ENCODE measurements around the gene SH3RF1.

Gene SH3RF1

GRCh38 chr4:169127314-169127713 lies 143.4 kb downstream of the SH3RF1 start:
- no peak for DNase-seq

DNA sequence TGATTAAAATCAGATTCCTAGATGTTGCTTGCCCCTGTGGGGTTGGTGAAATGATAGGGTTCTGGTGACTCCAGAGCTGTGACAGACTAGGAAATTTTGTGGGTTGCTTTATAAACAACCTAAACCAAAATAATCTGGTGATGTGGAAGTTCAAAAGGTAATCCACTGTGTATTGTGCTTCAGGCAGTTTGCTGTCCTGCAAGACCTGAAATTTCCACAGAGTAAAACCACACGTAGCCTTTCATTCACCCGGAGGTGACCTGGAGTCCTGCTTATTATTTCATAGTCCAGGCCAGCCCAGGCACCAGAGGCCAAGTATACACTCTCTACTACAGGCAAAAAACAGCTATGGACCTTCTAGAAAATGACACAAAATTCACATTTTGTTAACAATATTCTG lies 146.1 kb downstream of the SH3RF1 start:
- no peak for DNase-seq

DNA sequence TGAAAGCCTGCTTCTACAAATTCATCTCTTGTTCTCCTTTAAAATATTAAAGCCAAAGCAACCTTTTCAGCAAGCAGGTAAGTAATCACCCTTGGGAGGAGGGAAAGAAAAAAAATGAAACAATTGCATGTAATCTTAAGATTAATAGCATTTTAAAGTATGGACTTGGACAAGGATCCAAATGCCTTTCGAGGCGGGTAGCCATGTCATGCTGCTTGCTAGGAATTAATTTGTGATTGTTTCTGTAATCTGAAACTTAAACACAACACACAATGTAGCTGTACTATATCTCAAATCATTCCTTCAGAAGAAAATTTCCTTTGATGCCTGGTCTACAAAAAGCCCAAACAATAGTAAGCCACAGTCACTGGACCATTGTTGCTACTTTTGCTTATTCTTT lies 148.3 kb downstream of the SH3RF1 start:
- no peak for DNase-seq

- no peak for DNase-seq
Measured at GRCh38 chr4:169121861-169122382, 148.8 kb downstream of the SH3RF1 start.

GRCh38 chr4:169120624-169121023 lies 150.1 kb downstream of the SH3RF1 start:
- DNase-seq, result no peak

DNA sequence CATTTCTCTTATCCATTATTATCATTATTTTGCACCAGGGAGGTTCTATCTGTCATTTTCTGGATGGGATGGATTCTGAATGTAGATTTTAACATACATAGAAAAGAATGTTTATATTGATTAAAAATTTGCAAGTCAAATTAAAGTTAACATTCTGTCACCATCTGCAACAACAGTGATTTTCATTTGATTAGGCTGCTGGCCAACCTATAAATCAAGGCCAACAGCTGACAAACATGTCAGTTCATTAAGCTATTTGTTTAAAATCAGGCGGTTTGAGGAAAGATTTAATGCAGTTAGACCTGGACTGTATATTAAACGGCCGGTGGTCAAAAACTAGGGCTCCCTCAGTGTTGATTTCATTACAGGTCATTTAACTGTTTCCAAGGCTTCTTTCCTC lies 151.2 kb downstream of the SH3RF1 start:
- DNase-seq, result no peak

GRCh38 chr4:169117591-169118081 lies 153.1 kb downstream of the SH3RF1 start:
- DNase-seq, result no peak

- DNase-seq, result no peak
Measured at GRCh38 chr4:169116270-169116901, 154.4 kb downstream of the SH3RF1 start.

GRCh38 chr4:169115897-169116254 lies 154.9 kb downstream of the SH3RF1 start:
- no peak for DNase-seq

DNA sequence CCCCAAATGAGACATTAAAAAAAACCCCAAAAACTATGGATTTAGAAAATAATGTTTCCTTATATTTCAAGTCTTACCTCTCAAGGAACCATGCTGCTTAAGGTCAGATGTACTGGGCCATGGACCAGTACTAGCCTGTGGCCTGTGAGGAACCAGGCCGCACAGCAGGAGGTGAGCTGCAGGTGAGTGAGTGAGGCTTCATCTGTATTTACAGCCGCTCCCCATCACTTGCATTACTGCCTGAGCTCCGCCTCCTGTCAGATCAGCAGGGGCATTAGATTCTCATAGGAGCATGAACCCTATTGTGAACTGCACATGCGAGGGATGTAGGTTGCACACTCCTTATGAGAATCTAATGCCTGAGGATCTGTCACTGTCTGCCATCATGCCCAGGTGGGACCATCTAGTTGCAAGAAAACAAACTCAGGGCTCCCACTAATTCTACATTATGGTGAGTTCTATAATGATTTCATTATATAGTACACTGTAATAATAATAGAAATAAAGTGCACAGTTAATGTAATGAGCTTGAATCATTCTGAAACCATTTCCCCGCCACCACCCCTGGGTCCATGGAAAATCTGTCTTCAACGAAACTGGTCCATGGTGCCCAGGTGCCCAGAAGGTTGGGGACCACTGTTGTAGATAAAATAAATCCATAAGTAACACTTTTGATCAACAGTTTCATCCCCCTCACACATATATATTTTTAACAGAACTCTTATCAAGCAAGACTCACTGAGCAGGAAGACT lies 155.4 kb downstream of the SH3RF1 start:
- DNase-seq, result no peak

GRCh38 chr4:169114341-169114974 lies 156.3 kb downstream of the SH3RF1 start:
- DNase-seq, result no peak

DNA sequence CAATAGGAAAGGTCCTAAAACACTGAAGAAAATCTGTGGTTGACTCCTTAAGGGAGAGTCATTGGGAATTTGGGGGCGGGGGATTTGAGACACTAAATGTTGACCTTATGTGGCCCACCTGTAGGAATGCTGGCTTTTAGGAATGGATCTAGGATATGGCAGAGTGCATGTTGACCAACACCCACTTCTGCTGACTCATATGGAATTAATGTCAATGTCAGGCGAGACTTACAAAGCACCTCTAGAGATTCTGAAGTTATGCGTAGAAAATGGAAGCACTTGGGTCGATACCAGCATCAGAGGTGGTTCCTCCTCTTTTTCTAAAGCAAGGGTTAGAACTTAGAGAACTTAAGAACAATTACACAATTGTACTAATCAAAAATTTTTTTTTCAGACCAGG lies 160.1 kb downstream of the SH3RF1 start:
- DNase-seq, result no peak

DNA sequence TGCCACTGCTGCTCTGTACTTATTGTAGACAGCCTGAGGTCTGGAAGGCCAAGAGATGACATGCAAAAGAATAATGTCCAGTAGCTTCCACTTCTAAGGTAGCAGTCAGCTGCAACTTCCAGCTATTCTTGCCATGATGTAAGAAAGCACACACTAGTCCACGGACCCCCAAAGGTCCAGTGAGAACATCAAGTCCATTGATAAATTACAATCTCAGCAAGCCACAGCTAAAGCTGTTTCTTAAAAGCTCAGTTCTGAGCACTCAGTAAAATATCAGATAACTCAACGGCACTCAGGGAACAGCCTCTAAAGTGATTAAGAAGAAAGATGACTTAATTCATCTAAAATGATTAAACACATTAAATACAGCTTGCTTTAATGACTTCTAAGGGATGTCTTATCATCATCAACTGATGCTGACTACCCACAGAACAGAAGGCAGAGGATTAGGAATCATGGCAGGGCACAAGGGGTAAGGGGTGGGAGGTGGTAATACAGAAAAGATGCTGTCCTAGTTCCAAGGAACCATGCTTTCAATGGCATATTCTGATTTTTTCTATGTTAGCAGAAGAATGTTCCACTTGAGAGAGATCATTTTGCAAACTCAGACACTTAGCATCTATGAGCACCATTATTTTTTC lies 161.6 kb downstream of the SH3RF1 start:
- no peak for DNase-seq

DNA sequence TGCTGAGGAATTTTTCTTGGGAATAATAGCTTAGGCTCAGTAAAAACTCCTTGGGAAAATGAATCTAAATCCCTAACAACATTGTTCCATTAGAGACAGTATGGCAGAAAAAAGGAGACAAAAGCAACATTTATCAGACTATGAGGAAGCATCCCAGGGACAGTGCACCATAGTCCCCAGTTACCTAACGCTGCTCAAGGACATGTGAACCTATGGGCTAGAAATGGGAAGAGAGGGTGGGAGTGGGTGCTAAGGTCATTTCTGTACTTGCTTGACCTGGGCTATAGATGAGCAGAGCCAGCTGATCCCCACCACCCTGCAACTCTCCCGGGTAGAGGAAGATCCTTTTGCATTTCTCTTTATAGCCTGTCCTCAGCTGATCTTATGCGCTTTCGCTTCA lies 162.5 kb downstream of the SH3RF1 start:
- DNase-seq, result no peak

DNA sequence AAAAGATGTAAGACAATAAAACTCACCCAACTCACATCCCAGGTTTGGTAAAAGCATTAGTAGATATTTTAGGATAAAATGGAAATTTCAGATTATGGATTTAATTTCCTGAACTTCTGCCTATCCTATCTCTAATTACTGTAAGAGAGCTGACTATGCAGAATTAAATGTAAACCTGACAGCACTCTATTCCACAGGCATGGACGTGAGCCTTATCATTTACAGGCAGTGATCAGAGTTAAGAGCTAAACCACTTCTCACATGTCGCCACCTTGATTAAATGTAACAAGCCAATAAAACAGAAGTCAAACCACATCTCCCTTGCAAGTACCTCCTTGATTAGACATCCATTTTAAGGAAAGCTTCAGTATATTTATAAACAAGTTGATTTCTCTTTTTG lies 163.2 kb downstream of the SH3RF1 start:
- no peak for DNase-seq

DNA sequence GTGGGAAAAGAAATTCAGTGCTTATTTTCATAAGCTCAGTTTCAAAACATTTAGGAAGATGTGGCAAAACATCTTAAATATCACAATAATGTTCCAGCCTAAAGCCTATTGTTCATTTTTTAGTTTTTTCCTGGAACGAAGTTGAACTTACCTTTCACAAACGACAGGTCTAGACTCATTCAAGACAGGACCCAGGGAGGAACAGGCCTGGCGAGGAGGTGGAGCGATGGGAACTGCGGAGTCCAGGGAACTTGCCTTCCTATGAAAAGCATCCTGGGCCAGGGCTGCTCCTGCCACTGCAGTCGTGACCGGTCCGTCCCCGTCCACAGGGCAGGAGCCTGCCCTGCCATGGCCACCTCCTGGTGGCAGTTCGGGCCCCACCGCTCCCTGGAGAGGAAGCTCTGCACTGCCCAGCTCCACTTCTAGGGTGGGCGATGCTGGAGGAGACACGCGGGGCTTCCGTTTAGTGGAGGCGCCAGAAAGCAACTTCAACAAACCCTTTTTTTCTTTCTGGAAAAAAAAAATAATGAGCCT lies 164.0 kb downstream of the SH3RF1 start:
- no peak for DNase-seq

- DNase-seq, result no peak
Measured at GRCh38 chr4:169105620-169106019, 165.1 kb downstream of the SH3RF1 start.

DNA sequence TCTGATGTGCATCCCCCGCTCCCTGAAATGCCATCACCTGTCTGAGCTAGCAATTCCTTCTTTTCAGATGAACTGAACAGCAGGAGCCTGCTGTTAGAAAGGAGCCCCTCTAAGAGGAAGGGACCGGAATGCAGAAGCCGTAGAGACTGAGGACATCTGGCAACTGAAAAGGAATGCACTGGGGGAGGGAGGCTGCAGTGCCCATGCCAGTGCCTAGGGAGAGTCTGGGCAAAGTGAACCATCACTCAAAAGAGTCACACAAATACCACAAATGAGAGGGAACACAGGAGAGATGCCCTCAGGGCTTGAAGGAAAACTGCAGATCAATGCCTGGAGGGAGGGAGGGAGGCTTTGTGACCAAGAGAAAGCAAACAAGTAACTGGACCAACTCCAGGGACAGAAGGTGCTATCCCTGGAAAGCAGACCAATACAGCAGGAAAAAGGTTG lies 166.8 kb downstream of the SH3RF1 start:
- no peak for DNase-seq

- DNase-seq, result no peak
Measured at GRCh38 chr4:169102026-169102425, 168.7 kb downstream of the SH3RF1 start.

GRCh38 chr4:169100670-169101101 lies 170.1 kb downstream of the SH3RF1 start:
- no peak for DNase-seq

GRCh38 chr4:169099771-169100180 lies 171.0 kb downstream of the SH3RF1 start:
- DNase-seq, result no peak

- DNase-seq, result no peak
Measured at GRCh38 chr4:169098969-169099690, 171.6 kb downstream of the SH3RF1 start.

Measured in activated CD4-positive, alpha-beta T cell treated with anti-CD3 and anti-CD28 coated beads for 1 hour (primary cell).